Measurements from ENCODE around the gene TTC39C.
"Not testable (repeated sequence)": the region's sequence is repeated elsewhere in the genome, so short reads cannot be mapped to it uniquely, and the experiment has no call there.

The TTC39C gene

GRCh38 chr18:24051031-24051947, 36.7 kb downstream of the TTC39C start:
- H3K4me3 Mint-ChIP-seq: no peak overlapping the region

GRCh38 chr18:24052053-24052452, 37.5 kb downstream of the TTC39C start:
- H3K4me1 Mint-ChIP-seq: peaks cover 91% of the 10 kb centered on the region
- no peaks in the 10 kb centered on the region for H3K9me3 Mint-ChIP-seq
- H3K36me3 Mint-ChIP-seq: peaks cover 7% of the 10 kb centered on the region
- H3K27ac Mint-ChIP-seq: peak overlapping the region; percentile 68
- no peak overlapping the region for H3K4me3 Mint-ChIP-seq
- no peaks in the 10 kb centered on the region for H3K27me3 Mint-ChIP-seq

More at GRCh38 chr18:24051031-24051947, 36.7 kb downstream of the TTC39C start:
- peaks cover 7% of the 10 kb centered on the region for H3K36me3 Mint-ChIP-seq
- no peaks in the 10 kb centered on the region for H3K9me3 Mint-ChIP-seq
- peaks cover 84% of the 10 kb centered on the region for H3K4me1 Mint-ChIP-seq
- peak overlapping the region; percentile 68 for H3K27ac Mint-ChIP-seq
- no peaks in the 10 kb centered on the region for H3K27me3 Mint-ChIP-seq

GRCh38 chr18:24053211-24053610, 38.7 kb downstream of the TTC39C start:
- peaks cover 95% of the 10 kb centered on the region for H3K4me1 Mint-ChIP-seq
- peaks cover 13% of the 10 kb centered on the region for H3K36me3 Mint-ChIP-seq
- H3K27me3 Mint-ChIP-seq: no peaks in the 10 kb centered on the region
- peak overlapping the region; percentile 71 for H3K27ac Mint-ChIP-seq
- H3K4me3 Mint-ChIP-seq: peak overlapping the region; percentile 72
- H3K9me3 Mint-ChIP-seq: peaks cover 4% of the 10 kb centered on the region

- Mint-ChIP-seq H3K4me1 (peaks cover 87% of the 10 kb centered on the region), H3K36me3 (peaks cover 13% of the 10 kb centered on the region), H3K27ac (peak overlapping the region; percentile 84), H3K9me3 (peaks cover 4% of the 10 kb centered on the region), H3K4me3 (peak overlapping the region; percentile 15), H3K27me3 (no peaks in the 10 kb centered on the region)
These were observed 39.6 kb downstream of the TTC39C start for GRCh38 chr18:24054130-24054529.

GRCh38 chr18:24055009-24055804, 40.7 kb downstream of the TTC39C start:
- peaks cover 87% of the 10 kb centered on the region for H3K4me1 Mint-ChIP-seq
- peaks cover 14% of the 10 kb centered on the region for H3K36me3 Mint-ChIP-seq
- no peaks in the 10 kb centered on the region for H3K27me3 Mint-ChIP-seq
- peak overlapping the region; percentile 63 for H3K4me3 Mint-ChIP-seq
- peak overlapping the region; percentile 80 for H3K27ac Mint-ChIP-seq
- H3K9me3 Mint-ChIP-seq: peaks cover 4% of the 10 kb centered on the region

- Mint-ChIP-seq H3K4me3 (peak overlapping the region; percentile 63), H3K4me1 (peaks cover 86% of the 10 kb centered on the region), H3K27me3 (no peaks in the 10 kb centered on the region), H3K9me3 (peaks cover 4% of the 10 kb centered on the region), H3K36me3 (peaks cover 14% of the 10 kb centered on the region), H3K27ac (peak overlapping the region; percentile 80)
These were observed 41.3 kb downstream of the TTC39C start for GRCh38 chr18:24055878-24056277.

GRCh38 chr18:24056506-24056905, 42.0 kb downstream of the TTC39C start:
- Mint-ChIP-seq H3K9me3 (peaks cover 4% of the 10 kb centered on the region), H3K27ac (no peak overlapping the region), H3K4me3 (peak overlapping the region; percentile 58), H3K4me1 (peaks cover 85% of the 10 kb centered on the region), H3K36me3 (peaks cover 14% of the 10 kb centered on the region), H3K27me3 (no peaks in the 10 kb centered on the region)

- Mint-ChIP-seq H3K4me1 (peaks cover 83% of the 10 kb centered on the region), H3K27me3 (no peaks in the 10 kb centered on the region), H3K9me3 (peaks cover 4% of the 10 kb centered on the region), H3K36me3 (peaks cover 10% of the 10 kb centered on the region), H3K27ac (peak overlapping the region; percentile 12), H3K4me3 (no peak overlapping the region)
These were observed 43.2 kb downstream of the TTC39C start for GRCh38 chr18:24057804-24058203.

GRCh38 chr18:24059385-24059784, 44.8 kb downstream of the TTC39C start:
- H3K4me3 Mint-ChIP-seq: not testable (repeated sequence)

GRCh38 chr18:24060644-24061043, 46.1 kb downstream of the TTC39C start:
- H3K27ac Mint-ChIP-seq: no peak overlapping the region
- peaks cover 81% of the 10 kb centered on the region for H3K4me1 Mint-ChIP-seq
- H3K9me3 Mint-ChIP-seq: peaks cover 4% of the 10 kb centered on the region
- peaks cover 14% of the 10 kb centered on the region for H3K36me3 Mint-ChIP-seq
- H3K4me3 Mint-ChIP-seq: no peak overlapping the region
- no peaks in the 10 kb centered on the region for H3K27me3 Mint-ChIP-seq

More at GRCh38 chr18:24059385-24059784, 44.8 kb downstream of the TTC39C start:
- Mint-ChIP-seq H3K36me3 (peaks cover 10% of the 10 kb centered on the region), H3K4me1 (peaks cover 81% of the 10 kb centered on the region), H3K27ac (peak overlapping the region; percentile 32)
- H3K27me3 Mint-ChIP-seq, H3K9me3 Mint-ChIP-seq: not testable (repeated sequence)

GRCh38 chr18:24063121-24063731, 48.7 kb downstream of the TTC39C start:
- Mint-ChIP-seq H3K4me1 (peaks cover 77% of the 10 kb centered on the region), H3K9me3 (no peaks in the 10 kb centered on the region), H3K27me3 (no peaks in the 10 kb centered on the region), H3K36me3 (peaks cover 15% of the 10 kb centered on the region), H3K27ac (peak overlapping the region; percentile 74), H3K4me3 (peak overlapping the region; percentile 42)

- H3K4me1 Mint-ChIP-seq: peaks cover 83% of the 10 kb centered on the region
- H3K4me3 Mint-ChIP-seq: no peak overlapping the region
- peaks cover 12% of the 10 kb centered on the region for H3K36me3 Mint-ChIP-seq
- no peak overlapping the region for H3K27ac Mint-ChIP-seq
- no peaks in the 10 kb centered on the region for H3K27me3 Mint-ChIP-seq
- H3K9me3 Mint-ChIP-seq: no peaks in the 10 kb centered on the region
These were observed 50.0 kb downstream of the TTC39C start for GRCh38 chr18:24064391-24065100.

- Mint-ChIP-seq H3K4me1 (peaks cover 79% of the 10 kb centered on the region), H3K9me3 (no peaks in the 10 kb centered on the region)
These were observed 51.4 kb downstream of the TTC39C start for GRCh38 chr18:24065906-24066305.

GRCh38 chr18:24068945-24069693, 54.6 kb downstream of the TTC39C start:
- H3K4me3 Mint-ChIP-seq: no peak overlapping the region

More at GRCh38 chr18:24065906-24066305, 51.4 kb downstream of the TTC39C start:
- H3K27ac Mint-ChIP-seq: no peak overlapping the region
- peaks cover 13% of the 10 kb centered on the region for H3K36me3 Mint-ChIP-seq
- no peaks in the 10 kb centered on the region for H3K27me3 Mint-ChIP-seq
- H3K4me3 Mint-ChIP-seq: no peak overlapping the region

More at GRCh38 chr18:24068945-24069693, 54.6 kb downstream of the TTC39C start:
- no peak overlapping the region for H3K27ac Mint-ChIP-seq
- H3K4me1 Mint-ChIP-seq: peaks cover 56% of the 10 kb centered on the region
- H3K36me3 Mint-ChIP-seq: peaks cover 26% of the 10 kb centered on the region
- no peaks in the 10 kb centered on the region for H3K27me3 Mint-ChIP-seq
- no peaks in the 10 kb centered on the region for H3K9me3 Mint-ChIP-seq

Measured in activated naive CD4-positive, alpha-beta T cell treated with anti-CD3 and anti-CD28 coated beads, Interleukin-2, amount 50 U/mL, for 24 hours (primary cell).